Thymus (tissue), 11 donors: ENCODE results near the gene SPTB. TPM values are rescaled to one million over a fixed set of nuclear protein-coding genes. Genes with fewer than 3 reads are reported as not detected.

Experiments
- DNase-seq, 9 donors: peaks; one replicate each; pipeline ENCODE4 v3.0.0-alpha.2; 2013; ENCODE audit warnings: low spot score in 9 of 9, low read depth in 6 of 9, missing footprints in 1 of 9
- H3K27ac ChIP-seq, 2 donors: one replicate each; pipeline ENCODE4 v1.5.1; 2013; ENCODE audit warnings: control low read depth in 1 of 2, low read depth in 1 of 2, low read length in 1 of 2, mild to moderate bottlenecking in 1 of 2, moderate library complexity in 1 of 2
- H3K27me3 ChIP-seq, 2 donors: one replicate each; pipeline ENCODE4 v1.5.1; 2013; ENCODE audit warnings: low read length in 1 of 2; ENCODE audit not compliant: control insufficient read depth in 2 of 2, insufficient read depth in 1 of 2
- H3K36me3 ChIP-seq, 2 donors: one replicate each; pipeline ENCODE4 v1.5.1; 2013; ENCODE audit warnings: low read length in 1 of 2, mild to moderate bottlenecking in 1 of 2, moderate library complexity in 1 of 2; ENCODE audit not compliant: control insufficient read depth in 2 of 2, insufficient read depth in 2 of 2
- H3K4me1 ChIP-seq, 2 donors: one replicate each; pipeline ENCODE4 v1.5.1; 2013; ENCODE audit warnings: low read length in 2 of 2; ENCODE audit not compliant: control insufficient read depth in 2 of 2, insufficient read depth in 2 of 2
- H3K4me3 ChIP-seq, 2 donors: one replicate each; pipeline ENCODE4 v1.5.1; 2013; ENCODE audit warnings: low read length in 2 of 2, control low read depth in 1 of 2, mild to moderate bottlenecking in 1 of 2
- H3K9me3 ChIP-seq, 2 donors: one replicate each; pipeline ENCODE4 v1.5.1; 2013; ENCODE audit warnings: low read length in 1 of 2, mild to moderate bottlenecking in 1 of 2; ENCODE audit not compliant: control insufficient read depth in 2 of 2, insufficient read depth in 1 of 2
- whole genome bisulfite sequencing: extraction: QIAGEN DNeasy Blood & Tissue Kit; methylation state at CpG from one replicate; pipeline ENCODE4 v1.1.7; 2013; 5-methylcytosine and 5-hydroxymethylcytosine counted together
- polyA plus RNA-seq: library from polyadenylated mRNA; stranded (reverse); fragments of 200-250 nt; gene quantifications from one replicate; pipeline ENCODE4 v1.2.3, GENCODE V29; 2013
- total RNA-seq: library from RNA; stranded (reverse); fragments of 120-200 nt; gene quantifications from one replicate; pipeline ENCODE4 v1.2.4, GENCODE V29; 2013
- donor health status: healthy.

The SPTB gene
- total and polyA plus RNA-seq, 2 donors = 1.1 to 1.8 TPM

- no peaks in the 10 kb centered on the region for H3K4me1 ChIP-seq
- 89% methylated on average over 3 of the region's 3 CpGs for WGBS
- no peak overlapping the region for H3K27ac ChIP-seq
- H3K36me3 ChIP-seq = no peaks in the 10 kb centered on the region
- no peak overlapping the region for H3K4me3 ChIP-seq
- H3K9me3 ChIP-seq = no peaks in the 10 kb centered on the region
- peaks cover 0 to 3% of the 10 kb centered on the region in 2 donors for H3K27me3 ChIP-seq
- no peak for DNase-seq
These were observed 44.7 kb downstream of the SPTB start for GRCh38 chr14:64834965-64835364.

GRCh38 chr14:64831419-64831818 is 48.3 kb downstream of the SPTB start:
- Histone ChIP-seq H3K4me1 (no peaks in the 10 kb centered on the region), H3K27me3 (peaks cover 0 to 5% of the 10 kb centered on the region in 2 donors), H3K4me3 (no peak overlapping the region), H3K27ac (no peak overlapping the region), H3K36me3 (no peaks in the 10 kb centered on the region), H3K9me3 (no peaks in the 10 kb centered on the region)
- DNase-seq = no peak
- 92% methylated on average over 5 of the region's 5 CpGs for WGBS

GRCh38 chr14:64830961-64831360 is 48.7 kb downstream of the SPTB start:
- Histone ChIP-seq H3K36me3 (no peaks in the 10 kb centered on the region), H3K27ac (no peak overlapping the region), H3K4me3 (no peak overlapping the region), H3K4me1 (no peaks in the 10 kb centered on the region), H3K9me3 (no peaks in the 10 kb centered on the region), H3K27me3 (peaks cover 0 to 6% of the 10 kb centered on the region in 2 donors)
- DNase-seq = no peak
- WGBS = 100% methylated on average over 1 of the region's 1 CpG

GRCh38 chr14:64828071-64828470 is 51.6 kb downstream of the SPTB start:
- Histone ChIP-seq H3K27ac (no peak overlapping the region), H3K9me3 (no peaks in the 10 kb centered on the region), H3K4me1 (no peaks in the 10 kb centered on the region), H3K27me3 (peaks cover 0 to 30% of the 10 kb centered on the region in 2 donors), H3K36me3 (no peaks in the 10 kb centered on the region), H3K4me3 (no peak overlapping the region)
- 80% methylated on average over 3 of the region's 3 CpGs for WGBS
- DNase-seq = no peak

DNA sequence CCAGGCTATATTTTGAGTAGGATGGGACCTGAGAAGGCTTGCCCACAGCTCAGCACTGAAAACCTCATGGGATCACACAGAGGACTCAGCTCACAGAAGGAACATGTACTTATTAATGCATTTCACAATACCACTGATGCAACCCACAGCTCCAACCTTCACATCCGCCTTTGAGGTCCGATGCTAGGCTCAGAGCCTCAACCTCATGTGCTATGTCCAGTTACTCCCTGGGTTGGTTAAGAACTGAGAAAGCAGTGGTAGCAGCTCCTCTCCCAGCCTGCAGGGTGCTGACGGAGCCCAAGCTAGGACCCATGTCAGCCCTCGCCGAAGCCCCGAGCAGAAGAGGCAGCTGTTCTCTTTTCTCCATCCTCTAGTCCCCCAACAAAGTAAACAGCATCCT is 52.9 kb downstream of the SPTB start:
- Histone ChIP-seq H3K27ac (no peak overlapping the region), H3K27me3 (peaks cover 0 to 36% of the 10 kb centered on the region in 2 donors), H3K4me1 (no peaks in the 10 kb centered on the region), H3K9me3 (no peaks in the 10 kb centered on the region), H3K36me3 (no peaks in the 10 kb centered on the region), H3K4me3 (no peak overlapping the region)
- no peak for DNase-seq
- WGBS = 96% methylated on average over 6 of the region's 6 CpGs

- H3K4me3 ChIP-seq = no peak overlapping the region
- no peaks in the 10 kb centered on the region for H3K36me3 ChIP-seq
- H3K27ac ChIP-seq = no peak overlapping the region
- WGBS = 96% methylated on average over 4 of the region's 4 CpGs
- H3K27me3 ChIP-seq = peaks cover 0 to 36% of the 10 kb centered on the region in 2 donors
- H3K4me1 ChIP-seq = no peaks in the 10 kb centered on the region
- no peaks in the 10 kb centered on the region for H3K9me3 ChIP-seq
- DNase-seq = no peak
These were observed 53.4 kb downstream of the SPTB start for GRCh38 chr14:64826333-64826732.

- H3K27me3 ChIP-seq = peaks cover 0 to 38% of the 10 kb centered on the region in 2 donors
- H3K4me1 ChIP-seq = no peaks in the 10 kb centered on the region
- DNase-seq = no peak
- H3K36me3 ChIP-seq = no peaks in the 10 kb centered on the region
- H3K27ac ChIP-seq = no peak overlapping the region
- H3K4me3 ChIP-seq = no peak overlapping the region
- 84% methylated on average over 10 of the region's 10 CpGs for WGBS
- H3K9me3 ChIP-seq = no peaks in the 10 kb centered on the region
These were observed 54.2 kb downstream of the SPTB start for GRCh38 chr14:64825509-64825908.

GRCh38 chr14:64825006-64825405 is 54.7 kb downstream of the SPTB start:
- 95% methylated on average over 4 of the region's 4 CpGs for WGBS
- DNase-seq = no peak

GRCh38 chr14:64824471-64824870 is 55.2 kb downstream of the SPTB start:
- DNase-seq = no peak
- Histone ChIP-seq H3K27me3 (peaks cover 0 to 38% of the 10 kb centered on the region in 2 donors), H3K27ac (no peak overlapping the region), H3K9me3 (no peaks in the 10 kb centered on the region), H3K4me1 (no peaks in the 10 kb centered on the region), H3K4me3 (no peak overlapping the region), H3K36me3 (no peaks in the 10 kb centered on the region)
- 92% methylated on average over 3 of the region's 3 CpGs for WGBS

More at GRCh38 chr14:64825006-64825405, 54.7 kb downstream of the SPTB start:
- Histone ChIP-seq H3K27ac (no peak overlapping the region), H3K27me3 (peaks cover 0 to 38% of the 10 kb centered on the region in 2 donors), H3K9me3 (no peaks in the 10 kb centered on the region), H3K4me1 (no peaks in the 10 kb centered on the region), H3K4me3 (no peak overlapping the region), H3K36me3 (no peaks in the 10 kb centered on the region)
